ENCODE results near the gene COMT. TPM values are rescaled to one million over a fixed set of nuclear protein-coding genes. Genes with fewer than 3 reads are reported as not detected.
A peak's percentile ranks its signal among the peaks of the same experiment; 100 is the strongest.

The COMT gene
- total and polyA plus RNA-seq, 9 of the 15 experiments (the other 6 are each of a cell fraction or from before 2014, with no cell fraction given): 12.5 to 351 (median 155) TPM

GRCh38 chr22:19993926-19994325 lies 52.4 kb downstream of the COMT start (continued):
- TF ChIP-seq ZBTB33 (CRISPR knock-in tag; IDR thresholded peaks at IDR 0.05): no peak
- no peak for TF ChIP-seq BRCA1 (IDR thresholded peaks at IDR 0.05)
- no peak for TF ChIP-seq BRCA1 (CRISPR knock-in tag; IDR thresholded peaks at IDR 0.05)
- TF ChIP-seq HDAC1 (IDR thresholded peaks at IDR 0.05): peak in 1 of 2 experiments; percentile 58; a peak in 1 of 4 replicates
- no peak for TF ChIP-seq NFE2 (IDR thresholded peaks at IDR 0.05; ENCODE audit: low read depth)
- 0 out of 2 replicates have a peak, but pooled peaks have one; percentile 9 for TF ChIP-seq BCOR (IDR thresholded peaks at IDR 0.05)
- TF ChIP-seq MGA (IDR thresholded peaks at IDR 0.05): no peak
- peak in 1 of 2 experiments; percentile 17; a peak in 1 of 4 replicates for TF ChIP-seq FOXK2 (conservative IDR thresholded peaks at IDR 0.05 in 1 of 2, IDR thresholded peaks at IDR 0.05 in 1 of 2; ENCODE audit: low read depth in 2 of 2)
- TF ChIP-seq TRIM28 (IDR thresholded peaks at IDR 0.05): no peak
- no peak for TF ChIP-seq TCF7L2 (IDR thresholded peaks at IDR 0.05; ENCODE audit: low read depth, low read length)
- no peak for TF ChIP-seq ETV1 (tag; conservative IDR thresholded peaks at IDR 0.05; ENCODE audit: low read depth)
- no peak for TF ChIP-seq HMGXB4 (CRISPR knock-in tag; IDR thresholded peaks at IDR 0.05)
